ENCODE data around the gene CPS1. TPM values are rescaled to one million over a fixed set of nuclear protein-coding genes. Genes with fewer than 3 reads are reported as not detected.

Gene CPS1
- total and polyA plus RNA-seq, 8 donors, result 2.5 to 9.2 (median 7.3) TPM

DNA sequence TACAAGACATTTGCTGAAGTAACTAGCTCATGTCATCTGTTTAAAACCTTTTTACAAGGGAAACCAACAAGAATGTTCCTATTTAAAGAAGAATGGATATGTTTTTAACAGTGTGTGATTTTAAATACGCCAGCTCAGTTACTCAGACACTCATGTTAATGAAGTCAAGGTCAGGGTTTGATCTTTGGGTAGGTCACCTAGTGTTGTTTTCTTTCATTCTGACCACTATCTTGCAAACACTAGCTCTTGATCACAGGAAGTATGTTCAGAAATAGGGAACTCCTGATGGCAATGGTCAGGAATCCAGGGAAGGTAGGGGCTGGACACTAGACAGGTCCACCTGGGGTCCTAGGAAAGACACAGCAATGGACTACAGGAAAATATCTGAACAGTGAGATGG, 116.7 kb downstream of the CPS1 start:
- TF ChIP-seq, protein P1, sequence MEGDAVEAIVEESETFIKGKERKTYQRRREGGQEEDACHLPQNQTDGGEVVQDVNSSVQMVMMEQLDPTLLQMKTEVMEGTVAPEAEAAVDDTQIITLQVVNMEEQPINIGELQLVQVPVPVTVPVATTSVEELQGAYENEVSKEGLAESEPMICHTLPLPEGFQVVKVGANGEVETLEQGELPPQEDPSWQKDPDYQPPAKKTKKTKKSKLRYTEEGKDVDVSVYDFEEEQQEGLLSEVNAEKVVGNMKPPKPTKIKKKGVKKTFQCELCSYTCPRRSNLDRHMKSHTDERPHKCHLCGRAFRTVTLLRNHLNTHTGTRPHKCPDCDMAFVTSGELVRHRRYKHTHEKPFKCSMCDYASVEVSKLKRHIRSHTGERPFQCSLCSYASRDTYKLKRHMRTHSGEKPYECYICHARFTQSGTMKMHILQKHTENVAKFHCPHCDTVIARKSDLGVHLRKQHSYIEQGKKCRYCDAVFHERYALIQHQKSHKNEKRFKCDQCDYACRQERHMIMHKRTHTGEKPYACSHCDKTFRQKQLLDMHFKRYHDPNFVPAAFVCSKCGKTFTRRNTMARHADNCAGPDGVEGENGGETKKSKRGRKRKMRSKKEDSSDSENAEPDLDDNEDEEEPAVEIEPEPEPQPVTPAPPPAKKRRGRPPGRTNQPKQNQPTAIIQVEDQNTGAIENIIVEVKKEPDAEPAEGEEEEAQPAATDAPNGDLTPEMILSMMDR (IDR thresholded peaks at IDR 0.05), result no peak
- ATAC-seq, result no peak

DNA sequence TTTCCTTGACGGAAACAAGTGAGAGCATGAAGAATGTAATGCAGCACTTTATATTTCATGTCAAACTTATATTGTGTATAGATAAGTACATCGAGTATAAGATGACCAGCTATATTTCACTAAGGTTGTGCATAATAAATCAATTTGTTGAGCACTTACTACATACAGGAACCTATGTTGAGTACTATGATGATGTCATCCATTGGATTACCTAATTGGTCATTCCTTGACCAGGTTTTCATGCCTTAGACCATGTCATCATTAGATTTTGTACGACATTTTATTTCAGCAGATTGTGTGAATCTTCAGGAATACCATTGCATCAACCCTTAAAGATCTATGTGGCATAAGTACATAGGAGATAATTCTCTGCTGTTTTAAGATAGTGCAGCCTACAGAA, 119.7 kb downstream of the CPS1 start:
- Histone ChIP-seq H3K4me3 (no peak overlapping the region), H3K9me3 (no peaks in the 10 kb centered on the region), H3K27me3 (no peaks in the 10 kb centered on the region), H3K27ac (no peak overlapping the region), H3K36me3 (no peaks in the 10 kb centered on the region), H3K4me1 (no peaks in the 10 kb centered on the region)
- DNase-seq (no peak), ATAC-seq (no peak)
- TF ChIP-seq, protein P1 (IDR thresholded peaks at IDR 0.05), result no peak
- intact Hi-C loops (cut with DNase I), result no loop called here

More for the DNA sequence above, 116.7 kb downstream of the CPS1 start:
- Histone ChIP-seq H3K36me3 (no peaks in the 10 kb centered on the region), H3K27ac (no peak overlapping the region), H3K9me3 (no peaks in the 10 kb centered on the region), H3K27me3 (no peaks in the 10 kb centered on the region), H3K4me3 (no peak overlapping the region), H3K4me1 (no peaks in the 10 kb centered on the region)
- DNase-seq, result no peak
- intact Hi-C loops (cut with DNase I), result no loop called here

DNA sequence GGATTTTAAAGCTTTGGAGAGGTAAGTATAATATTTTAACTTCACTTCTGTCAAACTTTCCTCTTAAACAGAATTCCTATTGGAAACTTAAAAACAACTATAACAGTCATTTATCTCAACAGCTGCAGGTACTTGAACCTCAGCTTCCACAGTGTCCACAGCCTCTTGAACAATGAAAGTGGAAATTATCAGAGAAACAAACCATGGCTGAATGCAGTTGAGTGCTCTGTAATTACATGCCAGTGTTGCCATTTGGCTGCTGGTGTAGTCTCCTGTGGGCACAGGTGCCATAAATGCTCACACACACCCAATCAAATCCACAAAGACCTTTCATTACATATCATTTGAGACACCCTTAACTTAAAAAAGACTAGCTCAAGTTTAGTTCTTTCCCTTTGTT, 125.1 kb downstream of the CPS1 start:
- H3K9me3 ChIP-seq, result no peaks in the 10 kb centered on the region
- intact Hi-C loops (cut with DNase I), result no loop called here
- no peaks in the 10 kb centered on the region for H3K27me3 ChIP-seq
- no peak overlapping the region for H3K27ac ChIP-seq
- no peaks in the 10 kb centered on the region for H3K4me1 ChIP-seq
- ATAC-seq (peak; percentile 59), DNase-seq (peak in 1 of 4 donors; percentile 1)
- no peak overlapping the region for H3K4me3 ChIP-seq
- no peaks in the 10 kb centered on the region for H3K36me3 ChIP-seq
- TF ChIP-seq, protein P1 (IDR thresholded peaks at IDR 0.05), result no peak

DNA sequence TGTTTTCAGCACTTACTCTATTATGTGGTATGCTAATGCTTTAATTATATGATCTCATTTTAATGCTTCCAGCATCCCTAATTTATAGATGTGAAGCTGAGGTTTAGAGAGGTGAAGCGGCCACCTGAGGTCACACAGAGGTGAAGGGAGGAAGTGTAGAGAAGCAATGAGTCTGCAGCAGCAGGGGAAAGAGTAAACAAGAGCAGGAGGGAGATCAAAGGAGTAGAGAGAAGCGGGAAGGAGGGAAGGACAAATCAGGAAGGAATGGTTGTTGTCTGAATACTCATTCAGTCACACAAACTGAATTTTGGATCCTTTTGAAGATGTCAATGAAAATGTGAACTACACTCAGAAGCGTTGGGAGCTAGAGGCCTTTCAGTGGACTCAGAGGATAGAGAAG, 130.0 kb downstream of the CPS1 start:
- ATAC-seq, result no peak
- no peaks in the 10 kb centered on the region for H3K36me3 ChIP-seq

DNA sequence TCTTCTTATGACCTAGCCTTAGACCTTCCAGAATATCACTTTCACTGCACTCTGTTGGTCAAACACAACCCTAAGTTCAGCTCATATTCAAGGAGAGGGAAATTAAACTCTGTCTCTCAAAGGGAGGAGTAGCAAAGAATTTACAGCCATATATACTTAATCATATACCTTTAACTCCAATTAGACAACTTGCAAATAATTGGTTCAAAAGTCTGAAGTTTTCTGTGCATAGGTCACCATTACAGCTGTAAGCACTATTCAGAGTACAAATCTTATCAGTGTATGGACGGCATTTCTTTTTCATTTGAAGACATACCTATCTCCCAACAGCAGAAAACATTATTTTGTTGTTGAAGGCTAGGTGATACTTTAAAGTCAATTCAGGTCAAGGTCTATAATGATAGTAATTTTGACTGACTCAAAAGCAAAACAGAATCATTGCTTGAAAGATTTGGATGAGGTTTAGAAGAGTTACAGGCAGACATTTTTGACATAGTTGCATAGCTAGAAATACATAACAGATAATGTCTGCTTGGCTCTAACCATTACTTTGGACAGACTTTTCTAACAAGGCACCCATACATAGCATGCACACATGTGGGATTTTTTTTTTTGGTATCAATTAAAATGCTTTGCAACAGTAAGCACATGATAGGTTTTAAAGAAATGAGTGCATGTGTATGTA, 131.5 kb downstream of the CPS1 start:
- no peak for DNase-seq
- intact Hi-C loops (cut with DNase I), result no loop called here
- ATAC-seq, result no peak
- Histone ChIP-seq H3K36me3 (no peaks in the 10 kb centered on the region), H3K27ac (no peak overlapping the region), H3K4me3 (no peak overlapping the region), H3K4me1 (no peaks in the 10 kb centered on the region), H3K27me3 (no peaks in the 10 kb centered on the region), H3K9me3 (no peaks in the 10 kb centered on the region)
- TF ChIP-seq, protein P1 (IDR thresholded peaks at IDR 0.05), result no peak

More for the DNA sequence above, 130.0 kb downstream of the CPS1 start:
- H3K27ac ChIP-seq, result no peak overlapping the region
- intact Hi-C loops (cut with DNase I), result no loop called here
- TF ChIP-seq, protein P1 (IDR thresholded peaks at IDR 0.05), result no peak
- no peaks in the 10 kb centered on the region for H3K4me1 ChIP-seq
- no peaks in the 10 kb centered on the region for H3K9me3 ChIP-seq
- H3K4me3 ChIP-seq, result no peak overlapping the region
- DNase-seq, result no peak
- no peaks in the 10 kb centered on the region for H3K27me3 ChIP-seq

Measured in left lung (tissue), 10 donors.